IMR-90 (cell line): ENCODE measurements around the gene OAF. TPM values are rescaled to one million over a fixed set of nuclear protein-coding genes. Genes with fewer than 3 reads are reported as not detected.

ENCODE experiments used
- ATAC-seq: fragments of 200-7000 bp; cut with Tn5 transposase; 2 replicates; pipeline ENCODE4 v1.9.1; 2020; ENCODE audit warnings: low read depth, mild to moderate bottlenecking, moderate library complexity
- BruUV-seq: library from RNA; stranded (reverse); fragments of 400-500 nt; replicated peaks from 2 replicates; lab custom pipeline; 2021; lab: Mats Ljungman, UMichigan
- CTCF ChIA-PET: fragments of 300-600 bp; formaldehyde crosslinking; extraction: SDS; loops from one replicate; lab custom pipeline; 2021; ENCODE audit warnings: antibody characterized with exemption; lab: Yijun Ruan, JAX
- POLR2A ChIA-PET: fragments of 300-600 bp; sonication (Branson Sonifier 250); formaldehyde crosslinking; loops from one replicate; lab custom pipeline; 2022; ENCODE audit warnings: antibody characterized with exemption; ENCODE audit not compliant: unreplicated experiment; lab: Charles Lee
- DNase-seq: peaks from one replicate; pipeline ENCODE4 v3.0.0; 2013
- H2AFZ ChIP-seq: replicated peaks from 2 replicates; pipeline ENCODE3; 2013; ENCODE audit warnings: low read length, mild to moderate bottlenecking; ENCODE audit not compliant: poor library complexity
- H2AK5ac ChIP-seq: 2 replicates; pipeline ENCODE4 v1.6.1; 2013; ENCODE audit warnings: low read depth, low read length, inconsistent platforms
- H2AK9ac ChIP-seq: replicated peaks from 2 replicates; pipeline ENCODE3; 2013; ENCODE audit warnings: mild to moderate bottlenecking, low read depth, low read length, moderate library complexity; ENCODE audit not compliant: poor library complexity
- H2BK120ac ChIP-seq: 2 replicates; pipeline ENCODE4 v1.6.1; 2013; ENCODE audit warnings: low read depth, low read length, inconsistent platforms
- H2BK15ac ChIP-seq: 3 replicates; pipeline ENCODE4 v1.6.1; 2013; ENCODE audit warnings: low read depth, low read length, inconsistent platforms
- H2BK20ac ChIP-seq: 2 replicates; pipeline ENCODE4 v1.6.1; 2013; ENCODE audit warnings: low read depth, mild to moderate bottlenecking, inconsistent platforms, low read length, moderate library complexity
- H2BK5ac ChIP-seq: 2 replicates; pipeline ENCODE4 v1.6.1; 2013; ENCODE audit warnings: mild to moderate bottlenecking, low read depth, low read length, inconsistent platforms; ENCODE audit not compliant: poor library complexity, severe bottlenecking
- H3K14ac ChIP-seq: replicated peaks from 2 replicates; pipeline ENCODE4 v1.6.1; 2013; ENCODE audit warnings: low read depth, low read length, inconsistent platforms
- H3K18ac ChIP-seq: 2 replicates; pipeline ENCODE4 v1.6.1; 2013; ENCODE audit warnings: low read depth, low read length, control low read depth
- H3K23ac ChIP-seq: 2 replicates; pipeline ENCODE4 v1.6.1; 2013; ENCODE audit warnings: low read depth, low read length, inconsistent platforms
- H3K27ac ChIP-seq: 2 replicates; pipeline ENCODE4 v1.5.1; 2013; ENCODE audit warnings: mild to moderate bottlenecking, control low read depth, low read length; ENCODE audit not compliant: insufficient read depth
- H3K27me3 ChIP-seq: 2 replicates; pipeline ENCODE4 v1.6.1; 2013; ENCODE audit warnings: low read length; ENCODE audit not compliant: control insufficient read depth, insufficient read depth
- H3K36me3 ChIP-seq: 2 replicates; pipeline ENCODE4 v1.6.1; 2013; ENCODE audit warnings: low read length, mixed read lengths; ENCODE audit not compliant: control insufficient read depth, insufficient read depth
- H3K4ac ChIP-seq: 2 replicates; pipeline ENCODE4 v1.6.1; 2013; ENCODE audit warnings: low read depth, low read length, inconsistent platforms
- H3K4me1 ChIP-seq: 2 replicates; pipeline ENCODE4 v1.6.1; 2013; ENCODE audit warnings: low read length, mixed read lengths; ENCODE audit not compliant: control insufficient read depth, insufficient read depth
- H3K4me2 ChIP-seq: 2 replicates; pipeline ENCODE4 v1.6.1; 2013; ENCODE audit warnings: low read depth, mild to moderate bottlenecking, control low read depth, low read length, moderate library complexity
- H3K4me3 ChIP-seq: 2 replicates; pipeline ENCODE4 v1.5.1; 2013; ENCODE audit warnings: low read depth, mild to moderate bottlenecking, control low read depth, low read length, moderate library complexity; ENCODE audit not compliant: insufficient read depth
- H3K56ac ChIP-seq: 2 replicates; pipeline ENCODE4 v1.6.1; 2013; ENCODE audit warnings: low read length, inconsistent platforms; ENCODE audit not compliant: insufficient read depth; ENCODE audit errors: extremely low read depth
- H3K79me1 ChIP-seq, 2 experiments: 2 replicates each; pipeline ENCODE4 v1.6.1; 2013; ENCODE audit warnings: low read length in 2 of 2, inconsistent platforms in 1 of 2, low read depth in 1 of 2
- H3K9ac ChIP-seq: 2 replicates; pipeline ENCODE4 v1.6.1; 2013; ENCODE audit warnings: low read depth, low read length, control low read depth
- H3K9me1 ChIP-seq: 2 replicates; pipeline ENCODE4 v1.6.1; 2013; ENCODE audit warnings: low read length, inconsistent platforms; ENCODE audit not compliant: insufficient read depth
- H3K9me3 ChIP-seq: 2 replicates; pipeline ENCODE4 v1.6.1; 2013; ENCODE audit warnings: low read length; ENCODE audit not compliant: control insufficient read depth, insufficient read depth
- H4K20me1 ChIP-seq: 2 replicates; pipeline ENCODE4 v1.6.1; 2013; ENCODE audit warnings: low read length, inconsistent platforms; ENCODE audit not compliant: insufficient read depth
- H4K5ac ChIP-seq: 2 replicates; pipeline ENCODE4 v1.6.1; 2013; ENCODE audit warnings: mild to moderate bottlenecking, low read depth, low read length, control low read depth
- H4K8ac ChIP-seq, 2 experiments: 2 replicates each; pipeline ENCODE4 v1.6.1; 2013; ENCODE audit warnings: low read depth in 2 of 2, low read length in 2 of 2, control low read depth in 1 of 2, inconsistent platforms in 1 of 2
- H4K91ac ChIP-seq: 2 replicates; pipeline ENCODE4 v1.6.1; 2013; ENCODE audit warnings: low read depth, low read length, inconsistent platforms; ENCODE audit not compliant: insufficient read depth
- CEBPB ChIP-seq: IDR thresholded peaks from 2 replicates; pipeline ENCODE4 v1.6.1; 2012; ENCODE audit warnings: low read depth, low read length, improper control_type of control experiment
- CHD1 ChIP-seq: IDR thresholded peaks from 2 replicates; pipeline ENCODE4 v1.6.1; 2012; ENCODE audit warnings: low read depth, low read length, improper control_type of control experiment
- FOS ChIP-seq: fragments of 150-350 bp; IDR thresholded peaks from 2 replicates; pipeline ENCODE4 v1.6.1; 2016; ENCODE audit warnings: low read depth, low read length
- MAFK ChIP-seq: IDR thresholded peaks from 2 replicates; pipeline ENCODE4 v1.6.1; 2012; ENCODE audit warnings: low read depth, low read length, improper control_type of control experiment
- MXI1 ChIP-seq: IDR thresholded peaks from 2 replicates; pipeline ENCODE4 v1.6.1; 2012; ENCODE audit warnings: low read depth, mild to moderate bottlenecking, low read length, moderate library complexity, borderline replicate concordance
- NFE2L2 ChIP-seq: fragments of 150-350 bp; IDR thresholded peaks from 2 replicates; pipeline ENCODE4 v1.6.1; 2016; ENCODE audit warnings: low read depth, mild to moderate bottlenecking, low read length
- POLR2A ChIP-seq: IDR thresholded peaks from 2 replicates; pipeline ENCODE4 v1.6.1; 2012; ENCODE audit warnings: mild to moderate bottlenecking, low read depth, low read length
- RAD21 ChIP-seq: IDR thresholded peaks from 2 replicates; pipeline ENCODE4 v1.6.1; 2012; ENCODE audit warnings: low read length, improper control_type of control experiment
- RCOR1 ChIP-seq: IDR thresholded peaks from 2 replicates; pipeline ENCODE4 v1.6.1; 2012; ENCODE audit warnings: mild to moderate bottlenecking, low read length, improper control_type of control experiment; ENCODE audit not compliant: insufficient replicate concordance
- RFX5 ChIP-seq: IDR thresholded peaks from 2 replicates; pipeline ENCODE4 v1.8.0; 2012; ENCODE audit warnings: low read depth, mild to moderate bottlenecking, low read length, moderate library complexity
- SMC3 ChIP-seq: fragments of 150-350 bp; IDR thresholded peaks from 2 replicates; pipeline ENCODE4 v1.6.1; 2016; ENCODE audit warnings: low read depth, mild to moderate bottlenecking, antibody characterized with exemption, low read length, moderate library complexity
- WGBS, 2 experiments: methylation state at CpG; one replicate each; pipeline versions ENCODE4 v1.1.5 to v1.1.7; 2013; ENCODE audit warnings: missing lambda C conversion rate in 2 of 2; ENCODE audit not compliant: insufficient read length in 1 of 2; ENCODE audit errors: extremely low coverage in 2 of 2; 5-methylcytosine and 5-hydroxymethylcytosine counted together
- dilution Hi-C: fragments of 300-500 bp; cut with HindIII; formaldehyde crosslinking; loops from one replicate; pipeline ENCODE4 v1.14.3; 2018; ENCODE audit warnings: low sequenced_read_pairs; ENCODE audit not compliant: unreplicated experiment
- in situ Hi-C: fragments of 300-500 bp; cut with MboI; formaldehyde crosslinking; loops from 3 replicates; pipeline ENCODE4 v1.14.3; 2019; ENCODE audit warnings: low sequenced_read_pairs, inconsistent platforms, mixed read lengths
- intact Hi-C: fragments of 100-400 bp; cut with micrococcal nuclease; formaldehyde crosslinking; loops from 2 replicates; pipeline ENCODE4 v1.10.0; 2022
- polyA plus RNA-seq, 3 experiments: library from polyadenylated mRNA; depleted of rRNA; stranded (reverse); fragments of >200 nt; gene quantifications; 2 replicates each; pipeline ENCODE4 v1.2.3, GENCODE V29; 2012; ENCODE audit warnings: low replicate concordance in 1 of 3
- total RNA-seq: library from RNA; depleted of rRNA; stranded (reverse); fragments of >200 nt; gene quantifications from 2 replicates; pipeline ENCODE4 v1.2.3, GENCODE V29; 2012
- TF ChIP-seq, protein P1 (sequence below): conservative IDR thresholded peaks from 2 replicates; pipeline ENCODE4 v1.5.1; 2012; ENCODE audit warnings: mild to moderate bottlenecking, low read depth, low read length, improper control_type of control experiment

The OAF gene
- total and polyA plus RNA-seq, 2 of the 4 experiments (the other 2 are of a cell fraction) = 9.9 to 42.0 TPM

DNA sequence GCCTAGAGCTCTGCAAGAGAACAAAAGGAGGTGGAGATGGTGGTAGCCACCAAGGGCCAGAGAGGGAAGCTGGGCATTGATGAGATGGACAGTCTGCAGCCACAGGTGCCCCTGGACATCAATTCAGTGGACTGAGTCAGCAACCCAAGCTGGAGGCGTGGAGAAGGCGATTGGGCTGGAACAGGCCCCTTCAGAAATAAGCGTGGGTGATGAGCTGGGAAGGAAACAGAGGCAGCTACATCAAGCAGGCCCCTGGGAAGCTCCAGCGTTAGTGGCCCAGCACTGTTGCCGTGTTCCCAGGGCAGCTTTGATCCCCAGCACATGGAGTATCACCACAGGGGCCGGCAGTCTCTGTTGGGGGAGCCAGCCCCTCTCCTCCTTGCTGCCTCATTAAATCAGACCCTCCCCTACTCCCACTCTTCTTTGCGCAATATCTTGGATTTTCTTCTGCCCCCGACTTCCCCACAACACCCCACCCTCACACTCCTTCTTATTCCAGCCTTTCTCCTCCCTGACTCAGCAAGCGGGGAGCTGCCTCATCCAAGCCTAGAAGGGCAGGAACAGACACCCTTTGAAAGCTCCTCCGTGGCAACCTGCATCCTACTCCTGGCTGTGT lies 31.7 kb upstream of the OAF start:
- POLR2A ChIA-PET = no interaction called here
- no peak for TF ChIP-seq SMC3
- TF ChIP-seq, protein P1, sequence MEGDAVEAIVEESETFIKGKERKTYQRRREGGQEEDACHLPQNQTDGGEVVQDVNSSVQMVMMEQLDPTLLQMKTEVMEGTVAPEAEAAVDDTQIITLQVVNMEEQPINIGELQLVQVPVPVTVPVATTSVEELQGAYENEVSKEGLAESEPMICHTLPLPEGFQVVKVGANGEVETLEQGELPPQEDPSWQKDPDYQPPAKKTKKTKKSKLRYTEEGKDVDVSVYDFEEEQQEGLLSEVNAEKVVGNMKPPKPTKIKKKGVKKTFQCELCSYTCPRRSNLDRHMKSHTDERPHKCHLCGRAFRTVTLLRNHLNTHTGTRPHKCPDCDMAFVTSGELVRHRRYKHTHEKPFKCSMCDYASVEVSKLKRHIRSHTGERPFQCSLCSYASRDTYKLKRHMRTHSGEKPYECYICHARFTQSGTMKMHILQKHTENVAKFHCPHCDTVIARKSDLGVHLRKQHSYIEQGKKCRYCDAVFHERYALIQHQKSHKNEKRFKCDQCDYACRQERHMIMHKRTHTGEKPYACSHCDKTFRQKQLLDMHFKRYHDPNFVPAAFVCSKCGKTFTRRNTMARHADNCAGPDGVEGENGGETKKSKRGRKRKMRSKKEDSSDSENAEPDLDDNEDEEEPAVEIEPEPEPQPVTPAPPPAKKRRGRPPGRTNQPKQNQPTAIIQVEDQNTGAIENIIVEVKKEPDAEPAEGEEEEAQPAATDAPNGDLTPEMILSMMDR = no peak
- TF ChIP-seq CEBPB = no peak
- no peak for TF ChIP-seq POLR2A
- no peak for TF ChIP-seq MXI1
- TF ChIP-seq FOS = no peak
- TF ChIP-seq CHD1 = no peak
- no peak for TF ChIP-seq RCOR1
- no peak for TF ChIP-seq MAFK
- no peak for TF ChIP-seq NFE2L2
- TF ChIP-seq RFX5 = no peak
- no peak for TF ChIP-seq RAD21

More for the DNA sequence above, 31.7 kb upstream of the OAF start:
- 87% methylated on average over 5 of the region's 10 CpGs; no CpG with 5 or more reads in 1 of the 2 experiments for WGBS, 2 experiments
- no peak overlapping the region for H4K8ac ChIP-seq
- no peak overlapping the region for H3K27ac ChIP-seq
- CTCF ChIA-PET = interaction anchor here (1.0 to 1.1 kb wide), 2 partner anchors 121 to 124 kb away, joined by 4 to 6 read pairs; no protein-coding TSS in a partner anchor
- peaks cover 18% of the 10 kb centered on the region for H3K27me3 ChIP-seq
- no peak overlapping the region for H3K4me3 ChIP-seq
- no peaks in the 10 kb centered on the region for H3K9me1 ChIP-seq
- no peak overlapping the region for H3K9ac ChIP-seq
- H4K5ac ChIP-seq = no peak overlapping the region
- H3K4me1 ChIP-seq = peaks cover 4% of the 10 kb centered on the region; the same call in 1 of the 2 replicates
- H2AK9ac ChIP-seq = no peak overlapping the region
- no peak overlapping the region for H3K18ac ChIP-seq
- no peaks in the 10 kb centered on the region for H3K9me3 ChIP-seq
- intact Hi-C loops = no loop called here
- H3K23ac ChIP-seq = no peak overlapping the region
- no peaks in the 10 kb centered on the region for H4K20me1 ChIP-seq
- no peaks in the 10 kb centered on the region for H3K36me3 ChIP-seq
- H2BK20ac ChIP-seq = no peak overlapping the region
- dilution Hi-C loops = no loop called here
- ATAC-seq (no peak), DNase-seq (no peak)
- H2BK120ac ChIP-seq = no peak overlapping the region
- H2AK5ac ChIP-seq = no peak overlapping the region
- H3K4me2 ChIP-seq = no peak overlapping the region
- no peak overlapping the region for H3K56ac ChIP-seq
- H2BK15ac ChIP-seq = no peak overlapping the region
- H3K79me1 ChIP-seq = no peaks in the 10 kb centered on the region
- no peak overlapping the region for H2AFZ ChIP-seq
- no peak overlapping the region for H4K91ac ChIP-seq
- H3K4ac ChIP-seq = no peak overlapping the region
- in situ Hi-C loops = no loop called here
- no TSS peak for BruUV-seq
- H2BK5ac ChIP-seq = no peak overlapping the region
- H3K14ac ChIP-seq = no peak overlapping the region
